GM23338 (cell line): ENCODE results near the gene HHAT. TPM values are rescaled to one million over a fixed set of nuclear protein-coding genes. Genes with fewer than 3 reads are reported as not detected.

Experiments
- ATAC-seq: fragments of 200-7000 bp; cut with Tn5 transposase; 3 replicates; pipeline ENCODE4 v1.9.1; 2020
- DNase-seq: peaks from one replicate; pipeline ENCODE4 v3.0.0-alpha.2; 2015; ENCODE audit warnings: low spot score
- H2AFZ ChIP-seq: fragments of 200-600 bp; sonication (generic); 2 replicates; pipeline ENCODE4 v1.8.0; 2016; ENCODE audit warnings: antibody characterized with exemption, mild to moderate bottlenecking, moderate library complexity
- H3F3A ChIP-seq: fragments of 200-600 bp; sonication (generic); replicated peaks from 2 replicates; pipeline ENCODE4 v1.8.0; 2017; ENCODE audit warnings: antibody characterized with exemption, mixed run types, low read depth
- H3K27ac ChIP-seq: fragments of 200-600 bp; sonication (generic); 2 replicates; pipeline ENCODE4 v1.6.1; 2016; ENCODE audit warnings: low read depth
- H3K27me3 ChIP-seq: fragments of 200-600 bp; sonication (generic); 2 replicates; pipeline ENCODE4 v1.8.0; 2016; ENCODE audit warnings: mild to moderate bottlenecking, mixed run types, moderate library complexity; ENCODE audit not compliant: insufficient read depth
- H3K36me3 ChIP-seq: fragments of 200-600 bp; sonication (generic); 2 replicates; pipeline ENCODE4 v1.8.0; 2016; ENCODE audit warnings: mild to moderate bottlenecking; ENCODE audit not compliant: insufficient read depth
- H3K4me1 ChIP-seq: fragments of 200-600 bp; sonication (generic); 2 replicates; pipeline ENCODE4 v1.8.0; 2016; ENCODE audit warnings: mild to moderate bottlenecking, moderate library complexity; ENCODE audit not compliant: insufficient read depth
- H3K4me2 ChIP-seq: fragments of 200-600 bp; sonication (generic); 2 replicates; pipeline ENCODE4 v1.7.1; 2017; ENCODE audit warnings: mixed run types
- H3K4me3 ChIP-seq: fragments of 200-600 bp; sonication (generic); 2 replicates; pipeline ENCODE4 v1.6.1; 2016; ENCODE audit warnings: mixed run types
- H3K79me2 ChIP-seq: fragments of 200-600 bp; sonication (generic); replicated peaks from 2 replicates; pipeline ENCODE4 v1.8.0; 2017; ENCODE audit warnings: mild to moderate bottlenecking; ENCODE audit not compliant: insufficient read depth
- H3K9me2 ChIP-seq: fragments of 200-600 bp; sonication (generic); 2 replicates; pipeline ENCODE4 v1.8.0; 2017; ENCODE audit not compliant: insufficient read depth
- H4K20me1 ChIP-seq: fragments of 200-600 bp; sonication (generic); replicated peaks from 2 replicates; pipeline ENCODE4 v1.8.0; 2017; ENCODE audit warnings: mild to moderate bottlenecking; ENCODE audit not compliant: insufficient read depth
- H3K27ac Mint-ChIP-seq: 2 replicates; pipeline ENCODE4 v1.8.0; 2020; ENCODE audit warnings: inconsistent platforms, mild to moderate bottlenecking, moderate library complexity, mixed read lengths
- H3K27me3 Mint-ChIP-seq: 3 replicates; pipeline ENCODE4 v1.8.0; 2022; ENCODE audit warnings: low read depth, mild to moderate bottlenecking, moderate library complexity, mixed read lengths, inconsistent platforms; ENCODE audit not compliant: insufficient read depth, poor library complexity
- H3K36me3 Mint-ChIP-seq: 3 replicates; pipeline ENCODE4 v1.8.0; 2021; ENCODE audit warnings: low read depth, mild to moderate bottlenecking, inconsistent platforms, moderate library complexity, mixed read lengths
- H3K4me1 Mint-ChIP-seq: 3 replicates; pipeline ENCODE4 v1.8.0; 2020; ENCODE audit warnings: mild to moderate bottlenecking, inconsistent platforms, mixed read lengths
- H3K4me3 Mint-ChIP-seq: 3 replicates; pipeline ENCODE4 v1.8.0; 2021; ENCODE audit warnings: moderate library complexity, mild to moderate bottlenecking, inconsistent platforms, mixed read lengths
- H3K9me3 Mint-ChIP-seq: 3 replicates; pipeline ENCODE4 v1.8.0; 2020; ENCODE audit warnings: moderate library complexity, mild to moderate bottlenecking, inconsistent platforms, mixed read lengths
- CREB1 ChIP-seq: fragments of 250-450 bp; sonication (Bioruptor Pico); IDR thresholded peaks from 2 replicates; pipeline ENCODE4 v1.5.0; 2020; ENCODE audit warnings: low read depth, mild to moderate bottlenecking, moderate library complexity
- EZH2 ChIP-seq: fragments of 200-600 bp; sonication (generic); IDR thresholded peaks from one replicate; pipeline ENCODE4 v1.8.0; 2017; ENCODE audit warnings: antibody characterized with exemption, mild to moderate bottlenecking, low read depth; ENCODE audit not compliant: unreplicated experiment
- EZH2phosphoT487 ChIP-seq: fragments of 200-600 bp; sonication (generic); IDR thresholded peaks from one replicate; pipeline ENCODE4 v1.8.1; 2018; ENCODE audit warnings: antibody characterized with exemption; ENCODE audit not compliant: unreplicated experiment
- NANOG ChIP-seq: IDR thresholded peaks from 2 replicates; pipeline ENCODE4 v1.6.1; 2016; ENCODE audit warnings: antibody characterized with exemption, borderline replicate concordance
- ZNF331 ChIP-seq: fragments of 250-450 bp; sonication (Bioruptor Pico); IDR thresholded peaks from 2 replicates; pipeline ENCODE4 v1.5.0; 2020; ENCODE audit warnings: low read depth, mild to moderate bottlenecking, moderate library complexity
- polyA plus RNA-seq: library from polyadenylated mRNA; unstranded; fragments of >200 nt; fragmentation: Nextera tagmentation; extraction: Ambion mirVana; gene quantifications from 2 replicates; pipeline ENCODE4 v1.2.1, GENCODE V29; 2016
- total RNA-seq: library from RNA; depleted of rRNA; stranded (reverse); fragments of >200 nt; shearing (Covaris generic); gene quantifications from 2 replicates; pipeline ENCODE4 v1.2.3, GENCODE V29; 2014
- TF ChIP-seq, protein P1 (sequence below): fragments of 250-450 bp; sonication (Bioruptor Pico); IDR thresholded peaks from 2 replicates; pipeline ENCODE4 v1.5.0; 2020; ENCODE audit warnings: mild to moderate bottlenecking, moderate library complexity
- TF ChIP-seq, protein P2 (sequence below): IDR thresholded peaks from one replicate; pipeline ENCODE4 v1.6.1; 2018; ENCODE audit warnings: antibody characterized with exemption; ENCODE audit not compliant: unreplicated experiment
- TF ChIP-seq, protein P3 (sequence below): IDR thresholded peaks from 2 replicates; pipeline ENCODE4 v1.6.1; 2016; ENCODE audit warnings: antibody characterized with exemption

HHAT gene
- total and polyA plus RNA-seq, 2 experiments from 2014 or later = 0.11 to 0.66 TPM

DNA sequence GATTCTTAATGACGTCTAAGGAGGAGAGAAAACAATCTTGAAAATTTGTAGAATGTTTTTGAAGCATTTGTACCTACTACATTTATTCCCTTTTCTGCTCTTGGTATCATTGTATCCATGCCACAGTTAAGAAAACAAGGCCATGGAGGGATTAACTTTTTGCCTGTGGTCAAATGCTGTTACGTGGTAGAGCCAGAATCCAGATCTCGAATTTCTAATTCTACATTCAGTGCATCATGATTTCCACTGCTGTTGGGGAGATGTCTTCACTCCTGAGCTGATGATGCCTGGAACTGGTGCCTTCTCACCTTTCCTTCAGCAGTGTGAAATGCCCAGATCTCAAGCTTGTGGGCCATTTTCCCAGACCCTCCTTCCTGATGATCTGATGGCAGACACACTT is 175.6 kb downstream of the HHAT start:
- no peak overlapping the region for H3K27ac Mint-ChIP-seq
- H3K79me2 ChIP-seq = no peaks in the 10 kb centered on the region
- no peaks in the 10 kb centered on the region for H3K36me3 ChIP-seq
- no peak for DNase-seq
- no peaks in the 10 kb centered on the region for H3K9me2 ChIP-seq
- no peak overlapping the region for H3K4me2 ChIP-seq
- no peak overlapping the region for H2AFZ ChIP-seq
- no peaks in the 10 kb centered on the region for H3K27me3 Mint-ChIP-seq
- no peaks in the 10 kb centered on the region for H3K36me3 Mint-ChIP-seq
- no peak overlapping the region for H3K27ac ChIP-seq
- no peak overlapping the region for H3K4me3 ChIP-seq
- no peaks in the 10 kb centered on the region for H4K20me1 ChIP-seq
- peaks cover 11% of the 10 kb centered on the region for H3K4me1 Mint-ChIP-seq
- no peak for ATAC-seq
- no peaks in the 10 kb centered on the region for H3K27me3 ChIP-seq
- TF ChIP-seq, protein P1, sequence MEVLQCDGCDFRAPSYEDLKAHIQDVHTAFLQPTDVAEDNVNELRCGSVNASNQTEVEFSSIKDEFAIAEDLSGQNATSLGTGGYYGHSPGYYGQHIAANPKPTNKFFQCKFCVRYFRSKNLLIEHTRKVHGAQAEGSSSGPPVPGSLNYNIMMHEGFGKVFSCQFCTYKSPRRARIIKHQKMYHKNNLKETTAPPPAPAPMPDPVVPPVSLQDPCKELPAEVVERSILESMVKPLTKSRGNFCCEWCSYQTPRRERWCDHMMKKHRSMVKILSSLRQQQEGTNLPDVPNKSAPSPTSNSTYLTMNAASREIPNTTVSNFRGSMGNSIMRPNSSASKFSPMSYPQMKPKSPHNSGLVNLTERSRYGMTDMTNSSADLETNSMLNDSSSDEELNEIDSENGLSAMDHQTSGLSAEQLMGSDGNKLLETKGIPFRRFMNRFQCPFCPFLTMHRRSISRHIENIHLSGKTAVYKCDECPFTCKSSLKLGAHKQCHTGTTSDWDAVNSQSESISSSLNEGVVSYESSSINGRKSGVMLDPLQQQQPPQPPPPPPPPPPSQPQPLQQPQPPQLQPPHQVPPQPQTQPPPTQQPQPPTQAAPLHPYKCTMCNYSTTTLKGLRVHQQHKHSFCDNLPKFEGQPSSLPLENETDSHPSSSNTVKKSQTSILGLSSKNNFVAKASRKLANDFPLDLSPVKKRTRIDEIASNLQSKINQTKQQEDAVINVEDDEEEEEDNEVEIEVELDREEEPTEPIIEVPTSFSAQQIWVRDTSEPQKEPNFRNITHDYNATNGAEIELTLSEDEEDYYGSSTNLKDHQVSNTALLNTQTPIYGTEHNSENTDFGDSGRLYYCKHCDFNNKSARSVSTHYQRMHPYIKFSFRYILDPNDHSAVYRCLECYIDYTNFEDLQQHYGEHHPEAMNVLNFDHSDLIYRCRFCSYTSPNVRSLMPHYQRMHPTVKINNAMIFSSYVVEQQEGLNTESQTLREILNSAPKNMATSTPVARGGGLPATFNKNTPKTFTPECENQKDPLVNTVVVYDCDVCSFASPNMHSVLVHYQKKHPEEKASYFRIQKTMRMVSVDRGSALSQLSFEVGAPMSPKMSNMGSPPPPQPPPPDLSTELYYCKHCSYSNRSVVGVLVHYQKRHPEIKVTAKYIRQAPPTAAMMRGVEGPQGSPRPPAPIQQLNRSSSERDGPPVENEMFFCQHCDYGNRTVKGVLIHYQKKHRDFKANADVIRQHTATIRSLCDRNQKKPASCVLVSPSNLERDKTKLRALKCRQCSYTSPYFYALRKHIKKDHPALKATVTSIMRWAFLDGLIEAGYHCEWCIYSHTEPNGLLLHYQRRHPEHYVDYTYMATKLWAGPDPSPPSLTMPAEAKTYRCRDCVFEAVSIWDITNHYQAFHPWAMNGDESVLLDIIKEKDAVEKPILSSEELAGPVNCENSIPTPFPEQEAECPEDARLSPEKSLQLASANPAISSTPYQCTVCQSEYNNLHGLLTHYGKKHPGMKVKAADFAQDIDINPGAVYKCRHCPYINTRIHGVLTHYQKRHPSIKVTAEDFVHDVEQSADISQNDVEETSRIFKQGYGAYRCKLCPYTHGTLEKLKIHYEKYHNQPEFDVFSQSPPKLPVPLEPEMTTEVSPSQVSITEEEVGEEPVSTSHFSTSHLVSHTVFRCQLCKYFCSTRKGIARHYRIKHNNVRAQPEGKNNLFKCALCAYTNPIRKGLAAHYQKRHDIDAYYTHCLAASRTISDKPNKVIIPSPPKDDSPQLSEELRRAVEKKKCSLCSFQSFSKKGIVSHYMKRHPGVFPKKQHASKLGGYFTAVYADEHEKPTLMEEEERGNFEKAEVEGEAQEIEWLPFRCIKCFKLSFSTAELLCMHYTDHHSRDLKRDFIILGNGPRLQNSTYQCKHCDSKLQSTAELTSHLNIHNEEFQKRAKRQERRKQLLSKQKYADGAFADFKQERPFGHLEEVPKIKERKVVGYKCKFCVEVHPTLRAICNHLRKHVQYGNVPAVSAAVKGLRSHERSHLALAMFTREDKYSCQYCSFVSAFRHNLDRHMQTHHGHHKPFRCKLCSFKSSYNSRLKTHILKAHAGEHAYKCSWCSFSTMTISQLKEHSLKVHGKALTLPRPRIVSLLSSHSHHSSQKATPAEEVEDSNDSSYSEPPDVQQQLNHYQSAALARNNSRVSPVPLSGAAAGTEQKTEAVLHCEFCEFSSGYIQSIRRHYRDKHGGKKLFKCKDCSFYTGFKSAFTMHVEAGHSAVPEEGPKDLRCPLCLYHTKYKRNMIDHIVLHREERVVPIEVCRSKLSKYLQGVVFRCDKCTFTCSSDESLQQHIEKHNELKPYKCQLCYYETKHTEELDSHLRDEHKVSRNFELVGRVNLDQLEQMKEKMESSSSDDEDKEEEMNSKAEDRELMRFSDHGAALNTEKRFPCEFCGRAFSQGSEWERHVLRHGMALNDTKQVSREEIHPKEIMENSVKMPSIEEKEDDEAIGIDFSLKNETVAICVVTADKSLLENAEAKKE (CRISPR knock-in tag) = no peak
- TF ChIP-seq EZH2 (no peak), CREB1 (no peak), NANOG (no peak), ZNF331 (CRISPR knock-in tag) (no peak), EZH2phosphoT487 (no peak)
- TF ChIP-seq, protein P2, sequence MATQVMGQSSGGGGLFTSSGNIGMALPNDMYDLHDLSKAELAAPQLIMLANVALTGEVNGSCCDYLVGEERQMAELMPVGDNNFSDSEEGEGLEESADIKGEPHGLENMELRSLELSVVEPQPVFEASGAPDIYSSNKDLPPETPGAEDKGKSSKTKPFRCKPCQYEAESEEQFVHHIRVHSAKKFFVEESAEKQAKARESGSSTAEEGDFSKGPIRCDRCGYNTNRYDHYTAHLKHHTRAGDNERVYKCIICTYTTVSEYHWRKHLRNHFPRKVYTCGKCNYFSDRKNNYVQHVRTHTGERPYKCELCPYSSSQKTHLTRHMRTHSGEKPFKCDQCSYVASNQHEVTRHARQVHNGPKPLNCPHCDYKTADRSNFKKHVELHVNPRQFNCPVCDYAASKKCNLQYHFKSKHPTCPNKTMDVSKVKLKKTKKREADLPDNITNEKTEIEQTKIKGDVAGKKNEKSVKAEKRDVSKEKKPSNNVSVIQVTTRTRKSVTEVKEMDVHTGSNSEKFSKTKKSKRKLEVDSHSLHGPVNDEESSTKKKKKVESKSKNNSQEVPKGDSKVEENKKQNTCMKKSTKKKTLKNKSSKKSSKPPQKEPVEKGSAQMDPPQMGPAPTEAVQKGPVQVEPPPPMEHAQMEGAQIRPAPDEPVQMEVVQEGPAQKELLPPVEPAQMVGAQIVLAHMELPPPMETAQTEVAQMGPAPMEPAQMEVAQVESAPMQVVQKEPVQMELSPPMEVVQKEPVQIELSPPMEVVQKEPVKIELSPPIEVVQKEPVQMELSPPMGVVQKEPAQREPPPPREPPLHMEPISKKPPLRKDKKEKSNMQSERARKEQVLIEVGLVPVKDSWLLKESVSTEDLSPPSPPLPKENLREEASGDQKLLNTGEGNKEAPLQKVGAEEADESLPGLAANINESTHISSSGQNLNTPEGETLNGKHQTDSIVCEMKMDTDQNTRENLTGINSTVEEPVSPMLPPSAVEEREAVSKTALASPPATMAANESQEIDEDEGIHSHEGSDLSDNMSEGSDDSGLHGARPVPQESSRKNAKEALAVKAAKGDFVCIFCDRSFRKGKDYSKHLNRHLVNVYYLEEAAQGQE = no peak
- TF ChIP-seq, protein P3, sequence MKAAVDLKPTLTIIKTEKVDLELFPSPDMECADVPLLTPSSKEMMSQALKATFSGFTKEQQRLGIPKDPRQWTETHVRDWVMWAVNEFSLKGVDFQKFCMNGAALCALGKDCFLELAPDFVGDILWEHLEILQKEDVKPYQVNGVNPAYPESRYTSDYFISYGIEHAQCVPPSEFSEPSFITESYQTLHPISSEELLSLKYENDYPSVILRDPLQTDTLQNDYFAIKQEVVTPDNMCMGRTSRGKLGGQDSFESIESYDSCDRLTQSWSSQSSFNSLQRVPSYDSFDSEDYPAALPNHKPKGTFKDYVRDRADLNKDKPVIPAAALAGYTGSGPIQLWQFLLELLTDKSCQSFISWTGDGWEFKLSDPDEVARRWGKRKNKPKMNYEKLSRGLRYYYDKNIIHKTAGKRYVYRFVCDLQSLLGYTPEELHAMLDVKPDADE = no peak
- H3K9me3 Mint-ChIP-seq = no peaks in the 10 kb centered on the region
- H3K4me1 ChIP-seq = peaks cover 5% of the 10 kb centered on the region; the same call in 1 of the 2 replicates
- H3F3A ChIP-seq = no peaks in the 10 kb centered on the region
- H3K4me3 Mint-ChIP-seq = no peak overlapping the region
